CD4-positive, alpha-beta T cell treated with Interleukin-6 for 4 hours (primary cell): ENCODE data around the gene MIER2.

Experiments used
- DNase-seq: peaks from one replicate; pipeline ENCODE4 v3.0.0-alpha.2; 2020; ENCODE audit warnings: mixed read lengths

MIER2 gene

GRCh38 chr19:377801-378581 is 33.4 kb upstream of the MIER2 start:
- no peak for DNase-seq

GRCh38 chr19:376111-376470 is 31.5 kb upstream of the MIER2 start:
- no peak for DNase-seq

DNA sequence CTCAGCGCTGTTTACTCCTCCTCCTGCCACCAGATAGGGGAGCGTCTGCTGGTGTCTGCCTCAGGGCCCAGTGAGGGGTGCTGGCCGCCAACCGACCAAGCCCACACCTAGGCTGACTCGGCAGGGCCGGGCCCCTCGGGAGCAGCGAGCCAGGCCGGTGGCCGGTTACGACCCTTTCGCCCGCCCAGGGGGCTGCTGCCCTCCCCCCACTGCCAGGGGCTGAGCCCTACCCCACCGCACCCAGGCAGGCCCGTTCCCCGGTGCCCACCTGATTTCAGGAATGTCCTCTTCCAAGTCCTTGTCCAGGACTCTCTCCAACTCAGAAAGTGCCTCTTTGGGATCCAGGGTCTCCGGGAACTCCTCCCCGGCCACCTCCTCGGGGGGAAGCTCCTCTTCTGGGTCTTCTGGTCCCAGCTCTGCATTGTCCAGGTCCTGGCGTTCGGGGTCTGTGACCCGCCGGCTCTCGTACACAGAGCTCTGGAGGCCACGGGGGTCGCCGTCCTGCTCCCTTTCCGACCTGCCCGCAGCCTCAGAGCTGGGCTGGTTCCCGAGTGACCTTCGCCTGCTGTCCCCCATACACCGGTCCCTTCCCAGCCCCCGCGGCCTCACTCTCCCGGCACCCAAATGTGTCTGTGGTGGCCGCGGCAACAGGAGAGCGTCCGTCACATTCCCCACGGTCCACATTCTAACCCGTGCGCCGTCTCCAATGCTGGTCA is 31.0 kb upstream of the MIER2 start:
- no peak for DNase-seq

DNA sequence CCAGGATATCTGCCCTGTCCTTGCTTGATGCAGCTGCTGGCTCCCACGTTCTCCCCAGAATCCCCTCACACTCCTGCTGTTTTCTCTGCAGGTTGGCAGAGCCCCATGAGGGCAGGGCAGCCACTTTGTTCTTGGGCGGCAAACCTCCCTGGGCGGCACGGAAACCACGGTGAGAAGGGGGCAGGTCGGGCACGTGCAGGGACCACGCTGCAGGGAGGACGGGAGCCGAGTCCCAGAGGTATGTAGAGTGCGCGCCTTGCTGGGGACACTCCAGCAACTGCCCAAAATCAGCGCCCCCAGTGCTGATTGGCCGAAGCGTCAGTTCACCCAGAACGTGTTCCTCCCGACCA is 30.3 kb upstream of the MIER2 start:
- DNase-seq, result no peak

DNA sequence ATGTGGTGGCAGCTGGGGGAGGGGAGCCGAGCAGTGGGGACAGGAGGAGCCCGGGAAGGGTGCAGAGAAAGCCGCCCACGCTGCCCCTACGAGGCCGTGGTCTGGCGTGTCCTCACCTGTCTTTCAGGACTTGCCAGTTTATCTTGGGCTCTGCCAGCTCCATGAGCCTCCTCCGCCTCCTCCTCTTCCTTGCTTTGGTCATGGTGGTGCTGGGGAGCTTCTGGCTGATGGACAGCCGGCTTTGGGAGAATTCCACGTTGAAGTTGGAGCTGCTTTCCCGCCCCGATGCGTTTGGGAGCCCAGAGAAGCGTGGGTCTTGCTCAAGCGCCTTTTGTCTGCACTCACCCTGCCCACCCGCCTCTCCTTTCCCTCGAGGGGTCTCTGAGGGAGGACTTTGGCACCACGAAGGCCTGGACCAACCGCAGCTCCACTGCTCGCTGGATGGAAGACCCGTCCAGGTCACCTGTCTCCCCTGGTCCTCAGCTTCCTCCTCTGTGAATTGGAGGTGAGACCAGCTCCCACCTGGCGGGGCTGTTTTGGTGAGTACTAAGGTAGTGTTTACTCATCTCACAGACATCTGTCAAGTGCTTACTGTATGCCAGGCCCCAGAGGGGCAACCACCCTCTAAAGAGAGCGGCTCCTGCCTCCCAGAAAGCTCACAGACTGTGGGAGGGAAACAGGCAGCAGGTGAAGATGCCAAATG is 29.7 kb upstream of the MIER2 start:
- DNase-seq, result no peak

DNA sequence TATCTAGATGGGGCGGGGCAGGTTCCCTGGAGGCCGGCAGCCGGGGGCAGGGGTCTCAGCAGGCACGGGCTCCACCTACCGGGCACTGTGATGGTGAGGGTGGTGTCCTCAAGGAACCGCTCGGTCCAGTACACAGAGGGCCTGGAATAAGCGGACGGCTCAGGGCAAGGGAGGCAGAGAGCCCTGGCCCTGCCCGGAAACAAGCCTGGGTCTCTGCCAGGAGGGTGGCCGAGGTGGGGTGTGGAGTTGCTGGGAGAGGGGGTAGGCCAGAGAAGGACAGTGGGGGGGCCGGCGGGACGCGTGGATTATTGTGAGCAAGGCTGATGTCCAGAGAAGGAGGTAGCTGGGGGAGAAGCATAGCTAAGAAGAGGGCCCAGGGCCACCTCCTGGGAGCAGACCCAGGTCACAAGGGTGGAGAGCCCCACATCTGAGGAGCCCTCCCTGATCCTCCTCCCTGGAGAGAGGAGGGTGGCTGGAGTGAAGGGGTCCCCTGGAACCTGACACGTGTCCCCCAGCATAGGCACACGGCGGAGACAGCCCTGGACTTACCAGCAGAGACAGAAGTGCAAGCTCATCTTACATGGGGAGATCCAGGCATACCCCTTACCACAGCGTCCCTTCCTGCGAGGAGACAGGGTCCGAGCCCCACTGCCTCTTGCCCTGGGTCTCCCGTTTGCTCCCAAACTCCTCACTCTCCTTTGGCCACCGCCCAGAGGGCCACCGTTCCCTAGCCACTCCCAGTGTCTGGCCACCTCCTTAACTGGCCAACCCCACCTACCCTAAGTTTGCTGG is 29.0 kb upstream of the MIER2 start:
- DNase-seq, result no peak

GRCh38 chr19:372306-372890 is 27.8 kb upstream of the MIER2 start:
- DNase-seq, result no peak

- DNase-seq, result no peak
Observed at GRCh38 chr19:371501-372168, 27.0 kb upstream of the MIER2 start.

DNA sequence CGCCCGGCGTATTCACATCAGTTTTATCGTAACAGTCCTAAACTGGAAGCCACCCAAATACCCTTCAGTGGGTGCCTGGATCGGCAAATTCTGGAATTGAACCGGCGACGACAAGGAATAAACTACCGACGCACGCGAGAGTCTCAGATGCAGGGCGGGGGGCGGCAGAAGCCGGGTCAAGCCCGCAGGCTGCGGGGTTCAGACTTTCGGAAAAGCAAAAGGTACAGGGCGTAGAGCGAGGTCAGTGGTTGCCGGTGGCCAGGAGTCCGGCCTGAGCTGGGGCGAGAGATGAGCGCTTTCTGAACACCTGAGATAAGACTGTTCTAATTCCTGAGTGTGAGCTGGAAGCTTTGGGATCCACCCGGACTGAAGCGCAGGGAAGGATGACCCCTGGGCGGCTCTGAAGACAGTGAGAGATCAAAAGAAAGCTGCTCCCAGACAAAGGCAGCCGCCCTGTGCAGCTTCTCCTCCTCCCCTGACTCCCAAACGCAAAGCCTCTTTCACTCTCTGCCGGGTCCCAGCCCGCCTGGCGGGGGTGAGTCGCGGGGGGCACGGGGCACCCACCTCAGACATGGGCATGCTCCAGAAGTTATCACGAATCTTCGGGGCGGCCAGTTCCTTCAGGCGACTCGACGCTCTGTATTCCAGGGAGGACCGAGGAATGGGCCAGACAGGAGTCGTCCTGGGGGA is 26.2 kb upstream of the MIER2 start:
- no peak for DNase-seq

- no peak for DNase-seq
Observed at GRCh38 chr19:369876-370275, 25.3 kb upstream of the MIER2 start.

- no peak for DNase-seq
Observed at GRCh38 chr19:369256-369655, 24.7 kb upstream of the MIER2 start.

GRCh38 chr19:368630-369024 is 24.0 kb upstream of the MIER2 start:
- DNase-seq, result no peak

DNA sequence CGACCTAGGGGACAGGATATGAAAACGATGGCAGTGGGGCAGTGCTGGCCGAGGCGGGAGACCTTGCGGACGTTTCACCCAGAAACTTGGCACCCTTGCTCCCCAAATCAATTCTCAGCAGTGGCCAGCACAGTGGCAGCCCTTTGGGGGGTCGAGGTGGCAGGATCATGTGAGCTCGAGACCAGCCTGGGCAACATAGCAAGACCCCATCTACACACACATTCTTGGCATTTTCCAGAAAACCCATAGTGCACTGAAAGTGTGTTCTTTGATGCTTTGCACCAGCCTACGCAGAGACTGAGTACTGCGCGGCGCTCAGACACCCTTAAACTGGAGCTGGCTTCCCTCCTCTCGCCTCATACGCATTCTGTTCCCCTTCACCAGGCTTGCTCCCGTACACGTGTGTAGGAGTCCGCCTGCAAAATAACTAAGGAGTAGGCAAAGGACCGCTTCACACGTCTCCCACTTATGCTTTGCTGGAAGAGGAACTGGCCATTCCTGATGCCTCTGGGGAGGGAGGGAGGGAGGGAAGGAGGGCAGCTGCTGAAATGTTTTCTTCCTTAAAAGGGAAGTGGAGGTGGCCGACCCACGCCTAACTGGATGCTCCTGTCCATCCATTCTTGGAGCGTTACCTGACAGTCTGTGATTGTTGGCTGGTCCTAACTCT is 23.5 kb upstream of the MIER2 start:
- no peak for DNase-seq

GRCh38 chr19:367561-367960 is 23.0 kb upstream of the MIER2 start:
- no peak for DNase-seq

GRCh38 chr19:366951-367350 is 22.4 kb upstream of the MIER2 start:
- no peak for DNase-seq

DNA sequence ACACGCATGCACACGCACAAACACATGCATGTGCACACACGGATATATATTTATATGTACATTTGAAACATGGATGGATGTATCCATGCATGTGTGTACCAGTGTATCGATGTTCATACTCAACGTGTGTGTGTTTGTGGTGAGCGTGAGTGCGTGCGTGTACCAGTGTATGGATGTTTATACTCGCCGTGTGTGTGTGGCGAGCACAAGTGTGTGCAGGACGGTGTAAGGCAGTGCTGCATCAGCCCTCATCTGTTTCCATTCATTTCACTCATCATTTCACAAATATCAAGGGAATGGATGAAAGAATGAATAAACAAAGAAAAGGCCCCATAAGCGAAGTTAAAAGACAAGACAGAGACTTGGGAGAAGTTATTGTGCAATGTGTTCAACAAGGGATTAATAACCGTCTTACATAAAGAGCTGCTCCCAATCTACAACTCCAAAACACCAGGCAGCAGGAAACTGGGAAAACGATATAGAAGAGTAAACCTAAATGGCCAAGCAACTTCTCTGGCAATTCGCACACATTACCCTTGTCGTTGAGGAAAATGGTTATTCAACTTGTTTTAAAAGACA is 21.7 kb upstream of the MIER2 start:
- DNase-seq, result no peak

- no peak for DNase-seq
Observed at GRCh38 chr19:364496-365287, 20.1 kb upstream of the MIER2 start.

GRCh38 chr19:362683-363082 is 18.1 kb upstream of the MIER2 start:
- no peak for DNase-seq

- no peak for DNase-seq
Observed at GRCh38 chr19:362154-362553, 17.6 kb upstream of the MIER2 start.

DNA sequence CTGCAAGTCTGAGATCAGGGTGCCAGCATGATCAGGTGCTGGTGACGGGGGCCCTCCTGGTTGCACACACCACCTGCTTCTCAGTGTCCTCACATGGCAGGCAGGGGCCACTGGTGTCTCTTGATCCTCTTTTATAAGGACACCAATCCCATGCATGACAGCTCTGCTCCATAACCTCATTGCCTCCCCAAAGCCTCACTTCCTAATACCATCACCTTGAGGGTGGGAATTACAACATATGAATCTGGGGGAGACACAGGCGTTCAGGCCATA is 15.0 kb upstream of the MIER2 start:
- no peak for DNase-seq
